ENCODE data around the gene PLG. TPM values are rescaled to one million over a fixed set of nuclear protein-coding genes. Genes with fewer than 3 reads are reported as not detected.
"Not testable (repeated sequence)": the region's sequence is repeated elsewhere in the genome, so short reads cannot be mapped to it uniquely, and the experiment has no call there.

The PLG gene
- total RNA-seq, 1 donor from 2014 or later = not detected

- no peaks in the 10 kb centered on the region for H3K27me3 ChIP-seq
- H3K4me3 ChIP-seq = no peak overlapping the region
- no peaks in the 10 kb centered on the region for H3K36me3 ChIP-seq
- no peak overlapping the region for H3K27ac ChIP-seq
- H3K4me1 ChIP-seq = no peaks in the 10 kb centered on the region
- DNase-seq = no peak
- H3K9me3 ChIP-seq = no peaks in the 10 kb centered on the region
- no peak for TF ChIP-seq CTCF (IDR thresholded peaks at IDR 0.05)
- intact Hi-C loops (cut with DNase I) = no loop called here
- no peak for ATAC-seq
These were observed 4.2 kb upstream of the PLG start for GRCh38 chr6:160697826-160698225.

DNA sequence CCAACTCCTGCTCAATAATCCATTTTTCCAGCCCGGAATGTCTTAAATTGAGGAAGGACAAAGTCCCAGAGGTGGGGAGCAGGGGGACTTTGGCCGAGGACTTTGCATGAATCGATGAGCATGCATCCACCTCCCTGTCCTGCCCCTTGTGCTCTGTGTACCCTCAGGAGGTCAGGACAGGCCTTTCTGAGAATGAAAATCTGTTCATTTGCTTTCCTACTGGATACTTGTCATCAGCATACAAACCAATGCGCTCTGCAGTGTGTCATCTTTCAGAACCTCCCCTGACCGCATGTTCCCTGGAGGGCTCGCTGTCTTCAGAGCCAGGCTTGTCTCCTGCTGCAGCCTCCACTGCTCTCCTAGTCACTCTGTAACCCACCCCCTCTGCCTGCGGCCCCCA, 2.6 kb downstream of the PLG start:
- H3K27ac ChIP-seq; H3K36me3 ChIP-seq; H3K9me3 ChIP-seq; intact Hi-C loops (cut with DNase I); H3K4me3 ChIP-seq; DNase-seq; H3K4me1 ChIP-seq; ATAC-seq; H3K27me3 ChIP-seq: not testable (repeated sequence)

- intact Hi-C loops (cut with DNase I); H3K27me3 ChIP-seq; DNase-seq; H3K4me3 ChIP-seq; H3K36me3 ChIP-seq; H3K9me3 ChIP-seq; H3K4me1 ChIP-seq; H3K27ac ChIP-seq; ATAC-seq: not testable (repeated sequence)
These were observed 6.9 kb downstream of the PLG start for GRCh38 chr6:160708993-160709392.

DNA sequence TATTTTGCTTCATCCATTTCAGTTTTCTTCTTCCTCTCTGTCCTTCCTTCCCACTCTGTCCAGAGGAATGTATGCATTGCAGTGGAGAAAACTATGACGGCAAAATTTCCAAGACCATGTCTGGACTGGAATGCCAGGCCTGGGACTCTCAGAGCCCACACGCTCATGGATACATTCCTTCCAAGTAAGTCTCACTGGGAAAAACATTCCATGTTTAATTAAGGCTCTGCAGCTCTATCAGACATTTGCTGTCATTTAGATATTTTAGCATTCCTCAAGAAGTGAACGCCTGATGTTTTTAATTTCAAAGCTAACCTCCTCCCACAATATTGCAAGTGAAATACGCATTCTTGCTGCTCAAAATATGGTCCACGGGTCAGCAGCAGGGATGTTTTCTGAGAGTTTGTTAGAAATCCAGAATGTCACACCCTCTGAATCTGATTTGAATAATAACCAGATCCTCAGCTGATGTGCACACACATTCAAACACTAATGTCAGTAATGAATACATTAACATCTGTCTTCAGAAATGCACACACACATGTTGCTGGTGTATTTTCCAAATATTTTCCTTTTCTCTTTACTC, 12.8 kb downstream of the PLG start:
- no peaks in the 10 kb centered on the region for H3K4me1 ChIP-seq
- intact Hi-C loops (cut with DNase I) = no loop called here
- H3K9me3 ChIP-seq = no peaks in the 10 kb centered on the region
- no peaks in the 10 kb centered on the region for H3K36me3 ChIP-seq
- no peak overlapping the region for H3K27ac ChIP-seq
- H3K27me3 ChIP-seq = no peaks in the 10 kb centered on the region
- DNase-seq = no peak
- no peak overlapping the region for H3K4me3 ChIP-seq
- no peak for ATAC-seq
- TF ChIP-seq CTCF (IDR thresholded peaks at IDR 0.05) = no peak

GRCh38 chr6:160730911-160731310, 28.9 kb downstream of the PLG start:
- TF ChIP-seq CTCF (IDR thresholded peaks at IDR 0.05) = no peak
- no peak overlapping the region for H3K27ac ChIP-seq
- ATAC-seq = no peak
- no peaks in the 10 kb centered on the region for H3K36me3 ChIP-seq
- no peak for DNase-seq
- no peaks in the 10 kb centered on the region for H3K4me1 ChIP-seq
- H3K4me3 ChIP-seq = no peak overlapping the region
- H3K9me3 ChIP-seq = no peaks in the 10 kb centered on the region
- intact Hi-C loops (cut with DNase I) = no loop called here
- H3K27me3 ChIP-seq = no peaks in the 10 kb centered on the region

DNA sequence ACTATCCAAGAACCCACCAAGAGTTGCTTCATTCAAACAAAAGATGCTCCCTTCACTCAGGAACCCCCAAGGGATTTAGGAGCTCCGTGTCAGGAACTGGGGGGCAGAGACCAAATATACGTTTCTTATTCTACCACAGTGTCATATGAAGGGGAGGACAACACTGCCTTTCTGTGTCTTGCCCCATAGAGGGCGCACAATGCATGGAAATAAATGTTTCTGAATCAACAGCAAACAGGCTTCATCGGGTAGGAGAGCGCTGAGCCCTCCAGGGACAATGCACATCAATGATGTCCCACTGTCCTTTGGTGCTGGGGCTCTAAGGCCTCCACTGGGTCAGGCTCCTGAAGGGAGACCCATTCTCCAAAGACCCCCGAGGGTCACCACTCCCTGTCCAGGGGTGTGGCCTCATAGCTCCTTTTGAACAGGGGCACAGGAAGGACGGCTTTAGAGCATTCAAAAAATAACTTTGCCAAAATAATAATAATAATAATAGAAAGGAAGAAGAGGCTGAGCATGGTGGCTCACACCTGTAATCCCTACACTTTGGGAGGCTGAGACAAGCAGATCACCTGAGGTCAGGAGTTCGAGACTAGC, 31.1 kb downstream of the PLG start:
- Histone ChIP-seq H3K27me3 (no peaks in the 10 kb centered on the region), H3K4me1 (no peaks in the 10 kb centered on the region), H3K9me3 (no peaks in the 10 kb centered on the region), H3K4me3 (no peak overlapping the region), H3K36me3 (no peaks in the 10 kb centered on the region), H3K27ac (no peak overlapping the region)
- intact Hi-C loops (cut with DNase I) = no loop called here
- DNase-seq = no peak
- ATAC-seq = peak; percentile 82
- peak; percentile 65 for TF ChIP-seq CTCF (IDR thresholded peaks at IDR 0.05)

DNA sequence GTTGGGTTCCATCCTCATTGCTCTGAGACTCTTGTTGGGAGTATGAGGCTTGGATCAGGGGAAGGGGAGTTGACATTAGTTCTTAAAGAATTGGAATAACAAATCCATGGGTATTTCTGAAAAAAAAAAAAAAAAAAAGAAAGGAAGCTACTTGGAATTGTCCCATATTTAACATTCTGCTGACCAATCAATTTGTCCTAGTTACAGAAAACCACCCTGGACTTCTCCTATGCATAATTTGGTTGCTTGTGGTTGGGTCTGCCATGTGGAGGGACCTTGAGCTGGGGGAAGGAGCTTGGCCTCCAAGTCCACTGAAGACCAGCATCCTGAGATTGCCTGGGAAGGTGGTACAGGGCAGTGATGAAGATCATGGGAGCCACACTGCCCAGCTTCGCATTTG, 32.6 kb downstream of the PLG start:
- intact Hi-C loops (cut with DNase I) = no loop called here

More for the DNA sequence above, 32.6 kb downstream of the PLG start:
- Histone ChIP-seq H3K4me1 (no peaks in the 10 kb centered on the region), H3K27me3 (no peaks in the 10 kb centered on the region), H3K9me3 (no peaks in the 10 kb centered on the region), H3K36me3 (no peaks in the 10 kb centered on the region), H3K27ac (no peak overlapping the region), H3K4me3 (no peak overlapping the region)
- ATAC-seq (no peak), DNase-seq (no peak)
- no peak for TF ChIP-seq CTCF (IDR thresholded peaks at IDR 0.05)

Data from upper lobe of right lung (tissue), 1 donor.